NT2/D1 (cell line): Measurements from ENCODE around the gene AKAP6.

Experiments used
- YY1 ChIP-seq: IDR thresholded peaks from 2 replicates; pipeline ENCODE4 v1.6.1; 2011; ENCODE audit not compliant: insufficient read length, insufficient read depth
- ZNF274 ChIP-seq: IDR thresholded peaks from 2 replicates; pipeline ENCODE4 v1.6.1; 2011; ENCODE audit warnings: mild to moderate bottlenecking, low read depth, low read length

DNA sequence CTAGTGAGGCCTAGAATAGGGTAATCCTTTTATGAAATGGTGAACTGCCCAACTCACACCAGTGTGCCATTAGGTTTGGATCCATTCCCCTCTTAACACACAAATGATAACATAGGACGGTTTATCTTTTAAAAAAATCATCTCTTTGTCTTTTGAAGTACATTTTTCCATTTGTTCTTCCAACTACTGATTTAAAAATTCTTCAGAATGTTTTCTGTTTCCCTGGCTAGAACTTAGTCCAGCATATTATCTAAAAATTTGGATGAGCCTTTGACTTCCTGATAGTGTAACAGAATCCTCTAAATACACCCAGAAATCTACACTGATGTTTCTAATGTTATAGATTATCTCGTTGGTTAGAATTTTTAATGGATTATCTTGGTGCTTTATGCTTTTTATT, 359.8 kb downstream of the AKAP6 start:
- TF ChIP-seq YY1: no peak
- no peak for TF ChIP-seq ZNF274
